Neuronal stem cell (in vitro differentiated cells): Measurements from ENCODE around the gene CSPG5.
A peak's percentile ranks its signal among the peaks of the same experiment; 100 is the strongest.

Experiments used
- DNase-seq: peaks from one replicate; pipeline ENCODE4 v3.0.0-alpha.2; 2013; ENCODE audit warnings: low spot score
- H2AFZ ChIP-seq: one replicate; pipeline ENCODE4 v1.6.1; 2013; ENCODE audit warnings: mild to moderate bottlenecking, low read length, inconsistent platforms
- H2AK5ac ChIP-seq: 2 replicates; pipeline ENCODE4 v1.6.1; 2013; ENCODE audit warnings: low read depth, mild to moderate bottlenecking, inconsistent platforms, low read length, moderate library complexity, mixed read lengths
- H2BK120ac ChIP-seq: 2 replicates; pipeline ENCODE4 v1.6.1; 2013; ENCODE audit warnings: low read depth, mild to moderate bottlenecking, inconsistent platforms, low read length, moderate library complexity, mixed read lengths
- H2BK12ac ChIP-seq: one replicate; pipeline ENCODE4 v1.6.1; 2013; ENCODE audit warnings: low read length, inconsistent platforms
- H2BK15ac ChIP-seq: 2 replicates; pipeline ENCODE4 v1.6.1; 2013; ENCODE audit warnings: mild to moderate bottlenecking, low read length, inconsistent platforms, mixed read lengths
- H2BK5ac ChIP-seq: one replicate; pipeline ENCODE4 v1.6.1; 2013; ENCODE audit warnings: inconsistent platforms, mild to moderate bottlenecking, low read length, moderate library complexity
- H3K14ac ChIP-seq: one replicate; pipeline ENCODE4 v1.6.1; 2013; ENCODE audit warnings: low read length, inconsistent platforms
- H3K18ac ChIP-seq: 2 replicates; pipeline ENCODE4 v1.6.1; 2013; ENCODE audit warnings: low read length, inconsistent platforms
- H3K23ac ChIP-seq: 2 replicates; pipeline ENCODE4 v1.6.1; 2013; ENCODE audit warnings: low read depth, mild to moderate bottlenecking, mixed read lengths, low read length, inconsistent platforms; ENCODE audit not compliant: poor library complexity
- H3K27ac ChIP-seq: replicated peaks from 3 replicates; pipeline ENCODE4 v1.5.1; 2013; ENCODE audit warnings: low read length, inconsistent platforms
- H3K27me3 ChIP-seq, 3 experiments: 2 replicates each; pipeline ENCODE4 v1.6.1; 2013; ENCODE audit warnings: low read length in 3 of 3, mild to moderate bottlenecking in 2 of 3, inconsistent platforms in 1 of 3, low read depth in 1 of 3, mixed read lengths in 1 of 3, moderate library complexity in 1 of 3; ENCODE audit not compliant: control insufficient read depth in 3 of 3, insufficient read depth in 3 of 3
- H3K36me3 ChIP-seq, 2 donors: replicated peaks in 1 of 2; 2 replicates each; pipeline ENCODE4 v1.6.1; 2013; ENCODE audit warnings: low read length in 2 of 2; ENCODE audit not compliant: control insufficient read depth in 2 of 2, insufficient read depth in 2 of 2
- H3K4ac ChIP-seq: 2 replicates; pipeline ENCODE4 v1.6.1; 2013; ENCODE audit warnings: inconsistent platforms, mild to moderate bottlenecking, low read length, moderate library complexity
- H3K4me1 ChIP-seq, 2 donors: 1 replicate in 1 of 2; 2 replicates in 1 of 2; pipeline ENCODE4 v1.6.1; 2013; ENCODE audit warnings: low read length in 2 of 2, low read depth in 1 of 2; ENCODE audit not compliant: control insufficient read depth in 2 of 2, insufficient read depth in 1 of 2
- H3K4me2 ChIP-seq: one replicate; pipeline ENCODE4 v1.6.1; 2013; ENCODE audit warnings: mild to moderate bottlenecking, low read length, inconsistent platforms; ENCODE audit not compliant: insufficient read depth, poor library complexity, severe bottlenecking
- H3K4me3 ChIP-seq, 2 donors: 2 replicates each; pipeline ENCODE4 v1.5.1; 2013; ENCODE audit warnings: low read length in 2 of 2, mild to moderate bottlenecking in 2 of 2, inconsistent platforms in 1 of 2, moderate library complexity in 1 of 2
- H3K79me1 ChIP-seq: one replicate; pipeline ENCODE4 v1.6.1; 2013; ENCODE audit warnings: low read depth, mild to moderate bottlenecking, inconsistent platforms, low read length, moderate library complexity
- H3K9ac ChIP-seq: one replicate; pipeline ENCODE4 v1.6.1; 2013; ENCODE audit warnings: mild to moderate bottlenecking, low read depth, low read length, inconsistent platforms; ENCODE audit not compliant: poor library complexity
- H3K9me3 ChIP-seq, 2 donors: replicated peaks in 1 of 2; 2 replicates each; pipeline versions ENCODE3 to v1.6.1; 2013; ENCODE audit warnings: low read length in 2 of 2, mild to moderate bottlenecking in 2 of 2, inconsistent platforms in 1 of 2, low read depth in 1 of 2, mixed read lengths in 1 of 2, moderate library complexity in 1 of 2; ENCODE audit not compliant: control insufficient read depth in 2 of 2, insufficient read depth in 1 of 2
- H4K8ac ChIP-seq: one replicate; pipeline ENCODE4 v1.6.1; 2013; ENCODE audit warnings: low read depth, mild to moderate bottlenecking, inconsistent platforms, low read length, moderate library complexity
- H4K91ac ChIP-seq: one replicate; pipeline ENCODE4 v1.6.1; 2013; ENCODE audit warnings: low read length, low read depth, mild to moderate bottlenecking, inconsistent platforms; ENCODE audit not compliant: poor library complexity
- WGBS, 2 donors: extraction: QIAGEN DNeasy Blood & Tissue Kit; methylation state at CpG; one replicate each; pipeline ENCODE4 v1.1.7; 2013; ENCODE audit warnings: missing lambda C conversion rate in 2 of 2, mixed read lengths in 1 of 2; ENCODE audit not compliant: insufficient read length in 2 of 2, insufficient replicate concordance in 1 of 2; ENCODE audit errors: extremely low coverage in 2 of 2; 5-methylcytosine and 5-hydroxymethylcytosine counted together

Gene CSPG5

DNA sequence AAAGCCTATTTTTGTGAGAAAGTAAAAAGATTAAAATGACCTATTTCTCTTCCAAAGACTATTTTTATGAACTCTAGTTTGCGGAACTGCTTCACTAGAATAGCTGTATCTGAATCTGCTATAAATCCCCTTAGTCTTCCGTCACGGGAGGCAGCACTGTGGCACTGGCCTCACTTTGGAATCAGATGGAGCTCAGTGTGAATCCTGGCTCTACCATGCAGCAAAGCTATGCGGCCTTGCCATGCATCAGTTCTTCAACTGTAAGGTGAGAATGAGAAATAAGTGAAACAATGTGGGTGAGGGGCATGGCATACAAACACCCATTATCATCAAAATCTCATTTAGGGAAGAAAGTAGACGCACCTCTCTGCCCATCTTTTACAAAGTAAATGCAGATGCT, 27.5 kb upstream of the CSPG5 start:
- DNase-seq = no peak
- no CpG with 5 or more reads among the region's 5 CpGs for whole genome bisulfite sequencing, 2 donors
- Histone ChIP-seq H3K9me3 (peaks cover 0 to 2% of the 10 kb centered on the region in 2 donors), H3K23ac (no peak overlapping the region), H3K18ac (no peak overlapping the region), H3K4me2 (no peak overlapping the region), H3K4me1 (peaks cover 0 to 2% of the 10 kb centered on the region in 2 donors), H2AFZ (no peak overlapping the region), H4K91ac (no peak overlapping the region), H2AK5ac (no peak overlapping the region), H3K4me3 (no peak overlapping the region), H3K14ac (no peak overlapping the region), H2BK15ac (no peak overlapping the region), H2BK5ac (no peak overlapping the region), H3K27me3 (no peaks in the 10 kb centered on the region), H3K9ac (no peak overlapping the region), H2BK12ac (no peak overlapping the region), H4K8ac (no peak overlapping the region), H3K36me3 (peaks cover 35 to 95% of the 10 kb centered on the region in 2 donors), H3K79me1 (peaks cover 2% of the 10 kb centered on the region), H3K4ac (no peak overlapping the region), H3K27ac (no peak overlapping the region), H2BK120ac (no peak overlapping the region)

DNA sequence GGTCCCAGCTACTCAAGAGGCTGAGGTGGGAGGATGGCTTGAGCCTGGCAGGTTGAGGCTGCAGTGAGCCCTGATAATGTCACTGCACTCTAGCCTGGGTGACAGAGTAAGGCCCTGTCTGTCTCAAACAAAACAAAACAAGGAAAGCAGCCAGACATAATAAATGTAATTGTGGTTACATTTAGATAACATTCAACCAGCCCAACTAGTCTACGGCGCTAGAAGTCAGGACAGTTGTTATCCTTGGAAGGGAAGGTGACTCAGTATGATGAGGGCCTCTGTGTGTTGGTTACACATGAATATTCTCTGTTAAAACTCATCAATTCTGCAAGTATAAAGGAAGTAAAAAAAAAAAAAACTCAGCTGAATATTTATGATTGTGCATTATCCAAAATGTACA, 27.0 kb upstream of the CSPG5 start:
- H3K36me3 ChIP-seq = peaks cover 32 to 95% of the 10 kb centered on the region in 2 donors
- no peak overlapping the region for H4K91ac ChIP-seq
- no peak overlapping the region for H3K18ac ChIP-seq
- no CpG with 5 or more reads among the region's 2 CpGs for WGBS, 2 donors
- H3K27ac ChIP-seq = no peak overlapping the region
- H3K4me2 ChIP-seq = no peak overlapping the region
- H2BK5ac ChIP-seq = no peak overlapping the region
- peak overlapping the region; percentile 25 for H3K9ac ChIP-seq
- H2BK120ac ChIP-seq = no peak overlapping the region
- H2BK12ac ChIP-seq = no peak overlapping the region
- no peaks in the 10 kb centered on the region for H3K27me3 ChIP-seq
- no peak overlapping the region for H3K4me3 ChIP-seq
- H3K4me1 ChIP-seq = peaks cover 0 to 2% of the 10 kb centered on the region in 2 donors
- H3K4ac ChIP-seq = no peak overlapping the region
- H2AK5ac ChIP-seq = no peak overlapping the region
- H4K8ac ChIP-seq = no peak overlapping the region
- no peak overlapping the region for H3K14ac ChIP-seq
- H3K79me1 ChIP-seq = peaks cover 2% of the 10 kb centered on the region
- no peak overlapping the region for H2AFZ ChIP-seq
- H2BK15ac ChIP-seq = no peak overlapping the region
- DNase-seq = no peak
- H3K23ac ChIP-seq = no peak overlapping the region
- H3K9me3 ChIP-seq = peaks cover 0 to 2% of the 10 kb centered on the region in 2 donors

DNA sequence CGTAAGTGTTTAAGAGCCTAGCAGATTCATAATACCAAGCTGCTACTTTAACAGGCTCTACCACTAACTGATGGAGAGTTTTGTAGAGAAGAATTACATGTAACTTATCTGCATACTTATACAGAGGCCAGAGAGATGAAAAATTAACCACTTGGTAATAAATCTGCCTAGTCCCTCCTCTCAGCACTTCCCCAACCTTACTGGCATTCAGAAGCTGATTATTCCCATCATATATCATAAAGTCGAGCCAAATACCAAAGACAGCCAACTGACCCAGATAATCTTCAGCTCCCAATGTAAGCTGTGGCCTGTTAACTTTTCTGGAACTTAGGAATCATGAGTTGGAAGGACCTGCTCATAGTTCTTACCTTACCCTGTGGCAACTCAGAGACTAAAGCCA, 25.5 kb upstream of the CSPG5 start:
- H3K36me3 ChIP-seq = peaks cover 27 to 96% of the 10 kb centered on the region in 2 donors
- H2BK12ac ChIP-seq = no peak overlapping the region
- no peak for DNase-seq
- H2BK15ac ChIP-seq = no peak overlapping the region
- H3K27ac ChIP-seq = no peak overlapping the region
- H3K79me1 ChIP-seq = no peaks in the 10 kb centered on the region
- no peak overlapping the region for H3K4me2 ChIP-seq
- peaks cover 0 to 2% of the 10 kb centered on the region in 2 donors for H3K4me1 ChIP-seq
- no peak overlapping the region for H2AK5ac ChIP-seq
- no peak overlapping the region for H2BK5ac ChIP-seq
- no peak overlapping the region for H2BK120ac ChIP-seq
- no peak overlapping the region for H3K4ac ChIP-seq
- H3K4me3 ChIP-seq = no peak overlapping the region
- no peak overlapping the region for H3K9ac ChIP-seq
- no peak overlapping the region for H3K23ac ChIP-seq
- H4K8ac ChIP-seq = no peak overlapping the region
- no CpG with 5 or more reads among the region's 2 CpGs for WGBS, 2 donors
- H2AFZ ChIP-seq = no peak overlapping the region
- H3K27me3 ChIP-seq = no peaks in the 10 kb centered on the region
- no peak overlapping the region for H4K91ac ChIP-seq
- no peaks in the 10 kb centered on the region for H3K9me3 ChIP-seq
- H3K14ac ChIP-seq = no peak overlapping the region
- no peak overlapping the region for H3K18ac ChIP-seq

DNA sequence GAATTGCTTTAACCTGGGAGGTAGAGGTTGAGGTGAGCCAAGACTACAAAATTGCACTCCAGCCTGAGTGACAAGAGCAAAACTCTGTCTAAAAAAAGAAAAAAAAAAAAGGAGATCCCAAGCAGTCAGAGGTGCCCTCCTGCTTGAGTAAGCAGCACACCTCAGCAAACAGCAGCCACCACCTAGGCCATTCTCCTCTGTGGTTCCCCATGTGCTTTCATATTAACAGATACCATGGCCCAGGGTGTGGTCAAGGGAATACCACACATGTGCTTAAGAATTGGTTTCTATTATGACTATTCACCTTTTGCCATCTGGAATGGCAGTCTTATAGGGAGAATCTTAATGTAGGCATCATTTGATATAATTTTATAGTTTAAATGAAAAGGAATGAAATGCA, 24.7 kb upstream of the CSPG5 start:
- Histone ChIP-seq H3K9me3 (no peaks in the 10 kb centered on the region), H3K4me2 (no peak overlapping the region), H3K4me1 (peaks cover 0 to 2% of the 10 kb centered on the region in 2 donors), H3K14ac (no peak overlapping the region), H2BK12ac (no peak overlapping the region), H2AFZ (no peak overlapping the region), H3K27ac (no peak overlapping the region), H2BK120ac (no peak overlapping the region), H4K8ac (no peak overlapping the region), H2BK5ac (no peak overlapping the region), H3K4ac (no peak overlapping the region), H4K91ac (no peak overlapping the region), H3K27me3 (no peaks in the 10 kb centered on the region), H3K9ac (no peak overlapping the region), H3K4me3 (no peak overlapping the region), H3K79me1 (no peaks in the 10 kb centered on the region), H3K23ac (no peak overlapping the region), H3K18ac (no peak overlapping the region), H2AK5ac (no peak overlapping the region), H2BK15ac (no peak overlapping the region), H3K36me3 (peaks cover 24 to 97% of the 10 kb centered on the region in 2 donors)
- DNase-seq = no peak
